GM20000 (cell line): ENCODE measurements around the gene CRYGA.

Experiments
- DNase-seq: peaks from one replicate; pipeline ENCODE4 v3.0.0; 2012; ENCODE audit warnings: low spot score
- CTCF ChIP-seq: IDR thresholded peaks from 2 replicates; pipeline ENCODE4 v1.5.1; 2012; ENCODE audit warnings: mild to moderate bottlenecking, control low read depth; ENCODE audit errors: extremely low read depth, missing control alignments

Gene CRYGA

GRCh38 chr2:208164951-208165755 lies 1.8 kb upstream of the CRYGA start:
- TF ChIP-seq CTCF, result no peak
- DNase-seq, result no peak

- no peak for TF ChIP-seq CTCF
- DNase-seq, result no peak
Observed at GRCh38 chr2:208156439-208156838, 7.0 kb downstream of the CRYGA start.

DNA sequence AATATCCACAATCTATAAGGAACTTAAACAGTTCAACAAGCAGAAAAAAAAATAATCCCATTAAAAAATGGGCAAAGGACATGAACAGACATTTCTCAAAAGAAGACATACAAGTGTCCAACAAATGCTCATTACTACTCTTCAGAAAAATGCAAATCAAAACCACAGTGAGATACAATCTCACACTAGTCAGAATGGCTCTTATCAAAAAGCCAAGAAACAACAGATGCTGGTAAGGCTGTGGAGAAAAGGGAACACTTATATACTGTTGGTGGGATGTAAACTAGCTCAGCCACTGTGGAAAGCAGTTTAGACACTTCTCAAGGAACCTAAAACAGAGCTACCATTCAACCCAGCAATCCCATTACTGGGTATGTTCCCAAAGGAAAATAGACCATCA lies 10.2 kb downstream of the CRYGA start:
- no peak for DNase-seq
- no peak for TF ChIP-seq CTCF

DNA sequence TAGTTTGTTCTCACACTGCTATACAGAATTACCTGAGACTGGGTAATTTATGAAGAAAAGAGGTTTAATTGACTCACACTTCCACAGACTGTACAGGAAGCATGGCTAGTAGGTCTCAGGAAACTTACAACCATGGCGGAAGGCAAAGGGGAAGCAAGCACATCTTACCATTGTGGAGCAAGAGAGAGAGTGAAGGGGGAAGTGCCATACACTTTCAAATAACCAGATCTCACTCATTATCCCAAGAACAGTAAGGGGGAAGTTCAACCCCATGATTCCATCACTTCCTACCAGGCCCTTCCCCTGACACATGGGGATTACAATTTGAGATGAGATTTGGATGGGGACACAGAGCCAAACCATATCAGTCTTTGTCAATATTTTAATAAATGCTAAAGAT lies 12.4 kb downstream of the CRYGA start:
- no peak for TF ChIP-seq CTCF
- no peak for DNase-seq

DNA sequence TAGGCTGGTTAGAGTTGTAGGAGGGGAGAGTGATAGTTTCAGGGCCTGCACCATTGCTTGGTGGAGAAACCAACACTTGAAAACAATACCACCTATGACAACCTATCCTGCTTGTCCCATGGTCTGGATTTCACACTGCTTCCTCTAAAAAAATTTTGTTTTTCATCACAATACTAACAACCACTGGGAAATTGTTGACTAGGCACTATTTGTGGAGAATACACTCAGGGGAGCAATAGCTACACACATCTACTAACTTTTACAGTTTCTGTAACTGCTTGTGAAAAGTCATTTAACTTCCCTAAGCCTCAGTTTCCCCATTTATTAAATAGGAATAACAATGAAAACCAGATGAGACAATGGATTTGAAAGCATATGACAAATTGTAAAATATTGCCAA lies 13.3 kb downstream of the CRYGA start:
- no peak for TF ChIP-seq CTCF
- no peak for DNase-seq

- no peak for DNase-seq
- TF ChIP-seq CTCF, result no peak
Observed at GRCh38 chr2:208148803-208149202, 14.6 kb downstream of the CRYGA start.

- no peak for TF ChIP-seq CTCF
- DNase-seq, result no peak
Observed at GRCh38 chr2:208147759-208148158, 15.6 kb downstream of the CRYGA start.
